B cell (primary cell): Measurements from ENCODE around the gene GPR179. TPM values are rescaled to one million over a fixed set of nuclear protein-coding genes. Genes with fewer than 3 reads are reported as not detected.

Source experiments
- ATAC-seq: fragments of 200-7000 bp; cut with Tn5 transposase; one replicate; pipeline ENCODE4 v1.10.0; 2021; ENCODE audit warnings: low read depth, mild to moderate bottlenecking, moderate number of reproducible peaks, moderate library complexity
- CTCF ChIA-PET: fragments of 350-600 bp; sonication (Branson Sonifier 250); formaldehyde crosslinking; loops from one replicate; lab custom pipeline; 2021; ENCODE audit warnings: antibody characterized with exemption, inconsistent platforms; lab: Charles Lee
- POLR2A ChIA-PET: fragments of 350-600 bp; sonication (Branson Sonifier 250); formaldehyde crosslinking; loops from one replicate; lab custom pipeline; 2021; ENCODE audit warnings: antibody characterized with exemption; lab: Charles Lee
- DNase-seq: peaks from one replicate; pipeline ENCODE4 v3.0.0; 2013
- H2AFZ ChIP-seq: 2 replicates; pipeline ENCODE4 v1.6.1; 2012; ENCODE audit warnings: mild to moderate bottlenecking, low read depth, low read length; ENCODE audit not compliant: insufficient read depth, poor library complexity, severe bottlenecking
- H3K27ac ChIP-seq, 2 donors: 1 replicate in 1 of 2; 2 replicates in 1 of 2; pipeline ENCODE4 v1.5.1; 2012 to 2013; ENCODE audit warnings: low read length in 2 of 2, mild to moderate bottlenecking in 2 of 2, moderate library complexity in 1 of 2
- H3K27me3 ChIP-seq, 4 experiments: fragments of 200-600 bp in 1 of 4; sonication (generic) in 1 of 4; replicated peaks in 1 of 4; 1 replicate in 2 of 4; 2 replicates in 2 of 4; pipeline versions ENCODE4 v1.6.1 to v1.7.0; 2013 to 2016; ENCODE audit warnings: low read length in 3 of 4, mild to moderate bottlenecking in 2 of 4, mixed read lengths in 1 of 4, moderate library complexity in 1 of 4; ENCODE audit not compliant: insufficient read depth in 4 of 4, control insufficient read depth in 3 of 4; ENCODE audit errors: control extremely low read depth in 1 of 4
- H3K36me3 ChIP-seq, 2 experiments: replicated peaks in 1 of 2; 1 replicate in 1 of 2; 2 replicates in 1 of 2; pipeline versions ENCODE4 v1.6.1 to v1.7.1; 2013; ENCODE audit warnings: low read length in 1 of 2; ENCODE audit not compliant: insufficient read depth in 2 of 2, control insufficient read depth in 1 of 2; ENCODE audit errors: control extremely low read depth in 1 of 2, extremely low read depth in 1 of 2
- H3K4me1 ChIP-seq, 2 donors: fragments of 200-600 bp in 1 of 2; sonication (generic) in 1 of 2; 1 replicate in 1 of 2; 2 replicates in 1 of 2; pipeline versions ENCODE4 v1.5.1 to v1.6.1; 2013 to 2017; ENCODE audit warnings: low read length in 2 of 2; ENCODE audit not compliant: control insufficient read depth in 2 of 2, insufficient read depth in 2 of 2
- H3K4me2 ChIP-seq: replicated peaks from 2 replicates; pipeline ENCODE3; 2012; ENCODE audit warnings: mild to moderate bottlenecking, low read depth, low read length; ENCODE audit not compliant: poor library complexity, severe bottlenecking
- H3K4me3 ChIP-seq, 5 experiments: fragments of 200-600 bp in 1 of 5; sonication (generic) in 1 of 5; 1 replicate in 3 of 5; 2 replicates in 2 of 5; pipeline versions ENCODE4 v1.5.1 to v1.7.0; 2011 to 2016; ENCODE audit warnings: low read length in 4 of 5, mild to moderate bottlenecking in 4 of 5, low read depth in 2 of 5, control low read depth in 1 of 5, moderate library complexity in 1 of 5; ENCODE audit not compliant: insufficient read depth in 1 of 5; ENCODE audit errors: control extremely low read depth in 1 of 5, extremely low read depth in 1 of 5
- H3K79me2 ChIP-seq: fragments of 200-600 bp; sonication (generic); one replicate; pipeline ENCODE4 v1.6.0; 2016; ENCODE audit warnings: low read length; ENCODE audit not compliant: control insufficient read depth, insufficient read depth
- H3K9ac ChIP-seq: fragments of 200-600 bp; sonication (generic); 2 replicates; pipeline ENCODE4 v1.6.1; 2017; ENCODE audit warnings: mild to moderate bottlenecking, low read length, moderate library complexity
- H3K9me3 ChIP-seq, 3 donors: one replicate each; pipeline versions ENCODE4 v1.6.1 to v1.7.1; 2013; ENCODE audit warnings: low read length in 2 of 3; ENCODE audit not compliant: control insufficient read depth in 2 of 3, insufficient read depth in 1 of 3; ENCODE audit errors: control extremely low read depth in 1 of 3
- H4K20me1 ChIP-seq: 2 replicates; pipeline ENCODE4 v1.6.0; 2012; ENCODE audit warnings: mild to moderate bottlenecking, low read length; ENCODE audit not compliant: insufficient read depth, control insufficient read depth, poor library complexity, severe bottlenecking
- H3K27ac Mint-ChIP-seq: one replicate; pipeline ENCODE4 v1.8.0; 2021; ENCODE audit warnings: mixed read lengths
- H3K27me3 Mint-ChIP-seq: one replicate; pipeline ENCODE4 v1.8.0; 2021; ENCODE audit warnings: mixed read lengths
- H3K4me1 Mint-ChIP-seq: one replicate; pipeline ENCODE4 v1.8.0; 2021; ENCODE audit warnings: mixed read lengths
- H3K4me3 Mint-ChIP-seq: one replicate; pipeline ENCODE4 v1.8.0; 2021; ENCODE audit warnings: mixed read lengths
- H3K9me3 Mint-ChIP-seq: one replicate; pipeline ENCODE4 v1.8.0; 2022; ENCODE audit warnings: mixed read lengths; ENCODE audit not compliant: insufficient read depth
- CTCF ChIP-seq: fragments of 200-600 bp; IDR thresholded peaks from one replicate; pipeline ENCODE4 v1.8.0; 2022; ENCODE audit warnings: antibody characterized with exemption, mild to moderate bottlenecking
- EZH2 ChIP-seq: IDR thresholded peaks from 2 replicates; pipeline ENCODE4 v1.6.1; 2012; ENCODE audit warnings: borderline replicate concordance, low read depth, mild to moderate bottlenecking, moderate library complexity, low read length; ENCODE audit not compliant: insufficient read depth, poor library complexity, severe bottlenecking
- WGBS: methylation state at CpG from one replicate; pipeline ENCODE4 v1.1.5; 2013; ENCODE audit warnings: missing lambda C conversion rate; ENCODE audit not compliant: insufficient coverage; 5-methylcytosine and 5-hydroxymethylcytosine counted together
- intact Hi-C: fragments of 100-400 bp; cut with micrococcal nuclease; formaldehyde crosslinking; loops from one replicate; pipeline ENCODE4 v1.10.0; 2022
- polyA plus RNA-seq: library from polyadenylated mRNA; depleted of rRNA; stranded (reverse); fragments of >200 nt; gene quantifications from 2 replicates; pipeline ENCODE4 v1.2.3, GENCODE V29; 2012
- total RNA-seq, 2 donors: library from RNA; stranded (reverse); fragments of 120-200 nt in 1 of 2; gene quantifications; 1 replicate in 1 of 2; 2 replicates in 1 of 2; pipeline versions ENCODE4 v1.2.3 to v1.2.4, GENCODE V29; 2013 to 2022

The GPR179 gene
- total and polyA plus RNA-seq, 2 donors (not counting 1 experiment from before 2014, with no cell fraction given): 0.01 TPM; not detected in 1

- ChIA-PET POLR2A (no interaction called here), CTCF (interaction anchor here (2.9 kb wide), 1 partner anchor 18 kb away, joined by 12 read pairs; no protein-coding TSS in a partner anchor)
- ATAC-seq: no peak
- H3K9ac ChIP-seq: no peak overlapping the region
- no peaks in the 10 kb centered on the region for H3K79me2 ChIP-seq
- H3K4me3 ChIP-seq: no peak overlapping the region
- peaks cover 22% of the 10 kb centered on the region for H3K27me3 Mint-ChIP-seq
- no peak overlapping the region for H3K4me2 ChIP-seq
- H3K4me3 Mint-ChIP-seq: no peak overlapping the region
- H3K27ac Mint-ChIP-seq: no peak overlapping the region
- no peaks in the 10 kb centered on the region for H4K20me1 ChIP-seq
- WGBS: 96% methylated on average over 23 of the region's 23 CpGs
- H2AFZ ChIP-seq: no peak overlapping the region
- no peaks in the 10 kb centered on the region for H3K9me3 Mint-ChIP-seq
- peaks cover 0 to 3% of the 10 kb centered on the region in 2 donors for H3K4me1 ChIP-seq
- peaks cover 0 to 8% (median 3%) of the 10 kb centered on the region in 4 experiments for H3K27me3 ChIP-seq
- no peak for TF ChIP-seq CTCF
- no peak for TF ChIP-seq EZH2
- peaks cover 9% of the 10 kb centered on the region for H3K4me1 Mint-ChIP-seq
- H3K9me3 ChIP-seq: no peaks in the 10 kb centered on the region
- H3K36me3 ChIP-seq: no peaks in the 10 kb centered on the region
- no peak overlapping the region for H3K27ac ChIP-seq
- no peak for DNase-seq
- intact Hi-C loops: no loop called here
These were observed 12.8 kb downstream of the GPR179 start for GRCh38 chr17:38330941-38331411.

- intact Hi-C loops: no loop called here
- peaks cover 17% of the 10 kb centered on the region for H3K4me1 Mint-ChIP-seq
These were observed 13.7 kb downstream of the GPR179 start for GRCh38 chr17:38329808-38330730.

More at GRCh38 chr17:38329808-38330730, 13.7 kb downstream of the GPR179 start:
- no peaks in the 10 kb centered on the region for H3K9me3 ChIP-seq
- Mint-ChIP-seq H3K9me3 (no peaks in the 10 kb centered on the region), H3K27ac (no peak overlapping the region), H3K4me3 (no peak overlapping the region), H3K27me3 (peaks cover 22% of the 10 kb centered on the region)
- peaks cover 5 to 10% of the 10 kb centered on the region in 2 donors for H3K4me1 ChIP-seq
- H2AFZ ChIP-seq: no peak overlapping the region
- WGBS: 95% methylated on average over 14 of the region's 25 CpGs
- ATAC-seq (no peak), DNase-seq (no peak)
- H3K9ac ChIP-seq: no peak overlapping the region
- H4K20me1 ChIP-seq: no peaks in the 10 kb centered on the region
- no peak overlapping the region for H3K4me3 ChIP-seq
- no peak for TF ChIP-seq EZH2
- TF ChIP-seq CTCF: no peak
- H3K27me3 ChIP-seq: peaks cover 0 to 8% (median 3%) of the 10 kb centered on the region in 4 experiments
- CTCF ChIA-PET: no interaction called here
- POLR2A ChIA-PET: no interaction called here
- no peaks in the 10 kb centered on the region for H3K79me2 ChIP-seq
- H3K4me2 ChIP-seq: no peak overlapping the region
- H3K36me3 ChIP-seq: no peaks in the 10 kb centered on the region
- H3K27ac ChIP-seq: no peak overlapping the region
